ENCODE data around the gene RELN.
"Not testable (repeated sequence)": the region's sequence is repeated elsewhere in the genome, so short reads cannot be mapped to it uniquely, and the experiment has no call there.

- TF ChIP-seq CTCF (conservative IDR thresholded peaks at IDR 0.05); EZH2 (IDR thresholded peaks at IDR 0.05; ENCODE audit: low read depth): not testable (repeated sequence)
These were observed 208.9 kb downstream of the RELN start for GRCh38 chr7:103780561-103780960.
